Naive B cell (primary cell): ENCODE results near the gene SH3BGRL3. TPM values are rescaled to one million over a fixed set of nuclear protein-coding genes. Genes with fewer than 3 reads are reported as not detected.
"Not testable (repeated sequence)": the region's sequence is repeated elsewhere in the genome, so short reads cannot be mapped to it uniquely, and the experiment has no call there.

Experiments
- ATAC-seq, 2 donors: fragments of 150-1000 bp; cut with Tn5 transposase; 2 replicates each; pipeline ENCODE4 v1.10.0; 2021; ENCODE audit warnings: low read depth in 2 of 2, mild to moderate bottlenecking in 2 of 2, moderate library complexity in 2 of 2
- DNase-seq: peaks from one replicate; pipeline ENCODE4 v3.0.0; 2022
- H3K27ac Mint-ChIP-seq, 6 donors: one replicate each; pipeline ENCODE4 v1.8.0; 2020 to 2022; ENCODE audit warnings: mild to moderate bottlenecking in 6 of 6, mixed read lengths in 6 of 6, moderate library complexity in 5 of 6, inconsistent platforms in 2 of 6
- H3K27me3 Mint-ChIP-seq, 3 donors: one replicate each; pipeline ENCODE4 v1.8.0; 2021 to 2022; ENCODE audit warnings: mixed read lengths in 3 of 3, mild to moderate bottlenecking in 1 of 3
- H3K36me3 Mint-ChIP-seq, 2 donors: one replicate each; pipeline ENCODE4 v1.8.0; 2020 to 2022; ENCODE audit warnings: mixed read lengths in 2 of 2, inconsistent platforms in 1 of 2, mild to moderate bottlenecking in 1 of 2
- H3K4me1 Mint-ChIP-seq, 3 donors: one replicate each; pipeline ENCODE4 v1.8.0; 2020 to 2022; ENCODE audit warnings: mixed read lengths in 3 of 3, inconsistent platforms in 1 of 3, mild to moderate bottlenecking in 1 of 3, moderate library complexity in 1 of 3
- H3K4me3 Mint-ChIP-seq, 8 donors: one replicate each; pipeline ENCODE4 v1.8.0; 2020 to 2022; ENCODE audit warnings: mild to moderate bottlenecking in 8 of 8, mixed read lengths in 8 of 8, moderate library complexity in 8 of 8, inconsistent platforms in 2 of 8
- H3K9me3 Mint-ChIP-seq, 7 donors: one replicate each; pipeline ENCODE4 v1.8.0; 2020 to 2022; ENCODE audit warnings: mixed read lengths in 7 of 7, mild to moderate bottlenecking in 5 of 7, inconsistent platforms in 2 of 7, moderate library complexity in 1 of 7
- polyA plus RNA-seq, 6 donors: library from polyadenylated mRNA; unstranded; fragments of 300-500 nt; fragmentation: Illumina TruSeq; gene quantifications; one replicate each; pipeline ENCODE4 v1.2.3, GENCODE V29; 2021; ENCODE audit warnings: low read depth in 6 of 6

The SH3BGRL3 gene
- polyA plus RNA-seq, 6 donors from 2014 or later = 624 to 1,205 (median 832) TPM

DNA sequence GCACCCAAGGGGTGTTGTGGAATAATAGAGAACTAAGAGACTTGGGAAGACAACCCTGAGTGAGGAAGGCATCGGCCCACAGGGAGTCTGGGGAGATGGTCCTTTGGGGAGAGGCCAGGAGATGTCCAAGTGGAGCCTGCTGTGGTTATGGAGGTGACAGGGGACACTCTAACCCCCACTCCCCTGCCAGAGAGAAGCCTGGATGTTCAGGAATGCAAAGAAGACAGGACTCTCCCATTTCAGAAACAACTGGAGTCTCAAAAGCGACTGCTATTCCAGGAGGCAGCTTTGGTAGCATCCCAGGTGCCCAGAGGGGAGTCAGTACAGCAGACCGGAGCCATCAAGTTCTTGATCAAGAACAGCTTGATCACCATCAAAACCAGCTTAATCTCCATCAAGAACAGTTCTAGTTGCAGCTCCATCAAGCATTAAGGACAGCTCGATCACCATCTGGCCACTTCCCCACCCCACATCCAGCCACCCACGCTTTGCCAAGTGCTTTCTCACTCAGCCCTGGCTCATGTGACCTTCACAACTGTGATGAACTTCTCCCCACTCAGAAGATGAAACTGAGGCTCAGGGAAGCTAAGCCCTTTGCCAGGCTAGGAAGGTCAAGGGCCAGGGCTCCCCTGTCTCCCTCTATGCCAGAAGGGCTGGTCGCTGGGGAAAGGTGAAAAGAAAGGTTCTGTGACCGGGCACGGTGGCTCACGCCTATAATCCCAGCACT lies 38.6 kb downstream of the SH3BGRL3 start:
- peak overlapping the region; percentile 87 to 98 (median 96) for H3K27ac Mint-ChIP-seq
- no peak for ATAC-seq
- peak; percentile 43 for DNase-seq
- H3K4me1 Mint-ChIP-seq = peaks cover 70 to 86% (median 77%) of the 10 kb centered on the region in 3 donors
- H3K36me3 Mint-ChIP-seq = peaks cover 21 to 42% of the 10 kb centered on the region in 2 donors
- H3K27me3 Mint-ChIP-seq = no peaks in the 10 kb centered on the region
- peak overlapping the region; percentile 93 to 99 (median 99) for H3K4me3 Mint-ChIP-seq
- H3K9me3 Mint-ChIP-seq = peaks cover 0 to 2% (median 0%) of the 10 kb centered on the region in 7 donors

GRCh38 chr1:26320896-26321295 lies 41.0 kb downstream of the SH3BGRL3 start:
- H3K4me3 Mint-ChIP-seq = peak overlapping the region; percentile 93 to 99 (median 99)
- DNase-seq = no peak
- peak overlapping the region in 5 of 6 donors; percentile 94 to 97 (median 95) for H3K27ac Mint-ChIP-seq
- peak; percentile 9 to 12 for ATAC-seq
- H3K9me3 Mint-ChIP-seq = no peaks in the 10 kb centered on the region
- H3K4me1 Mint-ChIP-seq = peaks cover 57 to 67% (median 64%) of the 10 kb centered on the region in 3 donors
- peaks cover 21 to 41% of the 10 kb centered on the region in 2 donors for H3K36me3 Mint-ChIP-seq
- H3K27me3 Mint-ChIP-seq = no peaks in the 10 kb centered on the region

- Mint-ChIP-seq H3K4me3 (peak overlapping the region; percentile 93 to 99 (median 99)), H3K4me1 (peaks cover 52 to 62% (median 58%) of the 10 kb centered on the region in 3 donors), H3K27me3 (no peaks in the 10 kb centered on the region), H3K9me3 (no peaks in the 10 kb centered on the region), H3K36me3 (peaks cover 21 to 41% of the 10 kb centered on the region in 2 donors), H3K27ac (peak overlapping the region; percentile 85 to 97 (median 94))
- ATAC-seq (peak; percentile 78 to 79), DNase-seq (peak; percentile 88)
Measured at GRCh38 chr1:26321315-26322041, 41.6 kb downstream of the SH3BGRL3 start.

DNA sequence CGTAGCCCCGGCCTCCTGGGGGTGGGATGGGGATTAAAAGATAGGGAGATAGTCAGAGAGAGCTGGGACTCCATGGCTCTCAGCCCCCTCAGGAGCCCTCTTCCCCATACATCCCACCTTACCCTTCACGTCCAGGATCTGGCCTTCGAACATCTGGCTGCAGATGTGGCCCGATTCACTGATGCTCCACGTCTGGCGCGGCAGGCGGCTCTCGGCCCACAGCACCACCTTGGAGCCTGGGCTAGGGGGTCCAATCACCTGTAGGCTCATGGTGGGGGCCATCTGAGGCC lies 42.1 kb downstream of the SH3BGRL3 start:
- Mint-ChIP-seq H3K27ac (peak overlapping the region in 3 of 6 donors; percentile 27 to 97 (median 94)), H3K4me1 (peaks cover 48 to 56% (median 53%) of the 10 kb centered on the region in 3 donors), H3K27me3 (no peaks in the 10 kb centered on the region), H3K36me3 (peaks cover 21 to 41% of the 10 kb centered on the region in 2 donors), H3K9me3 (no peaks in the 10 kb centered on the region), H3K4me3 (peak overlapping the region in 5 of 8 donors; percentile 12 to 99 (median 70))
- DNase-seq (no peak), ATAC-seq (no peak)

DNA sequence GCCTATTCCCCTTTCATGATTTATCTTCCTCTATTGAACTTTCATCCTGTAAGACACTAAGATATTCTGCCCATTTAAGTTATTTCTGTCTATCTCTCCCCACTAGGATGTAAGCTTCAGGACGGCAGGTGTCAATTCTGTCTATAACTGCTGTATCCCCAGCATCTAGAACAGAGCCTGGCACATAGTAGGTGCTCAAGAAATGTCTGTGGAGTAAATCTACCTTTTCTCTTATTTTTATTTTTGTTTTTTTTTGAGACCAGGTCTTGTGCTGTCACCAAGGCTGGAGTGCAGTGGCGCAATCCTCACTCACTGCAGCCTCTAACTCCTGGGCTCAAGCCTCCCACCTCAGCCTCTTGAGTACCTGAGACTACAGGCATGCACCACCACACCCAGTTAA lies 43.5 kb downstream of the SH3BGRL3 start:
- H3K36me3 Mint-ChIP-seq = peaks cover 14 to 29% of the 10 kb centered on the region in 2 donors
- H3K4me1 Mint-ChIP-seq = peaks cover 35 to 47% (median 46%) of the 10 kb centered on the region in 3 donors
- H3K4me3 Mint-ChIP-seq = peak overlapping the region in 2 of 8 donors; percentile 28 to 70
- H3K27me3 Mint-ChIP-seq = no peaks in the 10 kb centered on the region
- DNase-seq (no peak), ATAC-seq (no peak)
- H3K9me3 Mint-ChIP-seq = no peaks in the 10 kb centered on the region
- peak overlapping the region in 3 of 6 donors; percentile 36 to 89 (median 84) for H3K27ac Mint-ChIP-seq

DNA sequence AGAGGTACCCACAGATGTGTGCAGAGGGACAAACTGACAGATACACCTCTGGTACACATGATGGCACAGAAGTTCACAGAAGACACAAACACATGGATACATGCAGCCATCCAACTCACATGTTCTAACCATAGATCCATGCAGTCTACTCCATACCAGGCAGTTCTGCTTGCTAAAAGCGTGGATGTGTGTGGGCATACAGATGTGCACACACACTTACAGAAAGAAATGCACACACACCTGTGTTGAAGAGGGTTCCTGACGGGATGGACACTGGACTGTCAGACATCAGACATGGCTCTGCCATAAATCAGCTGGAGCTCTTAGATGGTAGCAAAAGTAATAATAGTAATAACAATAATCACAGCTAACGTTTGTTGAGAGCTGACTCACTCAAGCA lies 44.7 kb downstream of the SH3BGRL3 start:
- Mint-ChIP-seq H3K4me1 (peaks cover 35 to 46% (median 42%) of the 10 kb centered on the region in 3 donors), H3K27me3 (no peaks in the 10 kb centered on the region), H3K9me3 (no peaks in the 10 kb centered on the region), H3K27ac (peak overlapping the region in 4 of 6 donors; percentile 1 to 86 (median 29)), H3K36me3 (peaks cover 14 to 22% of the 10 kb centered on the region in 2 donors), H3K4me3 (peak overlapping the region in 1 of 8 donors; percentile 9)
- DNase-seq (no peak), ATAC-seq (no peak)

- H3K36me3 Mint-ChIP-seq = peaks cover 2 to 5% of the 10 kb centered on the region in 2 donors
- H3K27ac Mint-ChIP-seq = no peak overlapping the region
- ATAC-seq (no peak), DNase-seq (no peak)
- no peaks in the 10 kb centered on the region for H3K9me3 Mint-ChIP-seq
- H3K27me3 Mint-ChIP-seq = no peaks in the 10 kb centered on the region
- H3K4me1 Mint-ChIP-seq = peaks cover 11 to 17% (median 12%) of the 10 kb centered on the region in 3 donors
- H3K4me3 Mint-ChIP-seq = no peak overlapping the region
Measured at GRCh38 chr1:26327956-26328362, 48.1 kb downstream of the SH3BGRL3 start.

- Mint-ChIP-seq H3K27ac (no peak overlapping the region), H3K27me3 (no peaks in the 10 kb centered on the region)
- DNase-seq = no peak
Measured at GRCh38 chr1:26328597-26328996, 48.7 kb downstream of the SH3BGRL3 start.

GRCh38 chr1:26329380-26329779 lies 49.5 kb downstream of the SH3BGRL3 start:
- not testable (repeated sequence) for H3K4me1 Mint-ChIP-seq, H3K4me3 Mint-ChIP-seq, DNase-seq, H3K9me3 Mint-ChIP-seq, H3K36me3 Mint-ChIP-seq, H3K27ac Mint-ChIP-seq, ATAC-seq, H3K27me3 Mint-ChIP-seq

More at GRCh38 chr1:26328597-26328996, 48.7 kb downstream of the SH3BGRL3 start:
- no peak for ATAC-seq
- Mint-ChIP-seq H3K4me1 (peaks cover 5 to 10% (median 7%) of the 10 kb centered on the region in 3 donors), H3K4me3 (no peak overlapping the region), H3K9me3 (no peaks in the 10 kb centered on the region), H3K36me3 (no peaks in the 10 kb centered on the region)

- Mint-ChIP-seq H3K27ac (no peak overlapping the region), H3K4me3 (no peak overlapping the region), H3K27me3 (no peaks in the 10 kb centered on the region), H3K4me1 (peaks cover 3 to 5% (median 5%) of the 10 kb centered on the region in 3 donors), H3K9me3 (no peaks in the 10 kb centered on the region), H3K36me3 (no peaks in the 10 kb centered on the region)
- ATAC-seq = no peak
- DNase-seq = no peak
Measured at GRCh38 chr1:26330276-26330675, 50.4 kb downstream of the SH3BGRL3 start.

Other genes with a start within 250 kb of the SH3BGRL3 start
- gene SLC30A2, start 234.0 kb upstream of the SH3BGRL3 start, polyA plus RNA-seq = not detected
- not detected for gene TRIM63, start 212.5 kb upstream of the SH3BGRL3 start, polyA plus RNA-seq
- 1 to 10 TPM; 3.2 to 6.0 (median 4.9) TPM for gene PDIK1L, start 168.3 kb upstream of the SH3BGRL3 start, polyA plus RNA-seq
- gene FAM110D, start 121.0 kb upstream of the SH3BGRL3 start, polyA plus RNA-seq = not detected
- gene C1orf232, start 111.1 kb upstream of the SH3BGRL3 start, polyA plus RNA-seq = not detected
- gene ZNF593, start 110.2 kb upstream of the SH3BGRL3 start, polyA plus RNA-seq = 10 to 100 TPM; 33.3 to 52.3 (median 36.1) TPM
- gene ZNF593OS, start 108.3 kb upstream of the SH3BGRL3 start, polyA plus RNA-seq = 1 to 10 TPM in 5 of 6 donors, under 1 TPM in 1; 0.96 to 3.5 (median 1.9) TPM
- gene CNKSR1, start 102.6 kb upstream of the SH3BGRL3 start, polyA plus RNA-seq = under 1 TPM in 3 of 6 donors, not detected in 3; 0.44 to 0.57 (median 0.49) TPM
- gene CATSPER4, start 89.5 kb upstream of the SH3BGRL3 start, polyA plus RNA-seq = not detected
- 1 to 10 TPM; 2.5 to 8.2 (median 4.9) TPM for gene CEP85, start 45.9 kb upstream of the SH3BGRL3 start, polyA plus RNA-seq
- 10 to 100 TPM in 2 of 6 donors, 1 to 10 TPM in 4; 4.3 to 15.7 (median 6.9) TPM for gene UBXN11, start 26.6 kb downstream of the SH3BGRL3 start, polyA plus RNA-seq
- over 10,000 TPM; 10,565 to 16,920 (median 13,137) TPM for gene CD52, start 37.9 kb downstream of the SH3BGRL3 start, polyA plus RNA-seq
- 1 to 10 TPM in 2 of 6 donors, under 1 TPM in 4; 0.06 to 1.8 (median 0.70) TPM for gene CRYBG2, start 74.0 kb downstream of the SH3BGRL3 start, polyA plus RNA-seq
- not detected for gene ZNF683, start 92.7 kb downstream of the SH3BGRL3 start, polyA plus RNA-seq
- not detected for gene LIN28A, start 130.7 kb downstream of the SH3BGRL3 start, polyA plus RNA-seq
- gene DHDDS, start 152.2 kb downstream of the SH3BGRL3 start, polyA plus RNA-seq = 10 to 100 TPM; 15.9 to 27.9 (median 21.9) TPM
- gene HMGN2, start 192.4 kb downstream of the SH3BGRL3 start, polyA plus RNA-seq = 1,000 to 10,000 TPM in 3 of 6 donors, 100 to 1,000 TPM in 3; 939 to 1,353 (median 1,048) TPM
- gene RPS6KA1, start 249.7 kb downstream of the SH3BGRL3 start, polyA plus RNA-seq = 100 to 1,000 TPM; 111 to 146 (median 126) TPM